ENCODE results near the gene NIPAL3.

Gene NIPAL3

GRCh38 chr1:24391882-24392603, 23.6 kb upstream of the NIPAL3 start:
- peak; percentile 44 for DNase-seq

- DNase-seq = no peak
Observed at GRCh38 chr1:24392604-24392946, 23.0 kb upstream of the NIPAL3 start.

- peak; percentile 5 for DNase-seq
Observed at GRCh38 chr1:24392982-24393650, 22.5 kb upstream of the NIPAL3 start.

GRCh38 chr1:24393892-24394291, 21.7 kb upstream of the NIPAL3 start:
- no peak for DNase-seq

- DNase-seq = no peak
Observed at GRCh38 chr1:24400065-24400464, 15.5 kb upstream of the NIPAL3 start.

GRCh38 chr1:24403806-24404205, 11.8 kb upstream of the NIPAL3 start:
- no peak for DNase-seq

- DNase-seq = no peak
Observed at GRCh38 chr1:24406788-24407187, 8.8 kb upstream of the NIPAL3 start.

- DNase-seq = no peak
Observed at GRCh38 chr1:24409535-24409934, 6.1 kb upstream of the NIPAL3 start.

GRCh38 chr1:24410750-24411149, 4.9 kb upstream of the NIPAL3 start:
- no peak for DNase-seq

GRCh38 chr1:24411963-24412362, 3.6 kb upstream of the NIPAL3 start:
- no peak for DNase-seq

- no peak for DNase-seq
Observed at GRCh38 chr1:24412408-24412807, 3.2 kb upstream of the NIPAL3 start.

GRCh38 chr1:24413350-24414163, 2.0 kb upstream of the NIPAL3 start, which contains the start of gene STPG1:
TSS of gene STPG1 (minus strand) at chr1:24413782. CDS start at chr1:24401388, 12,394 bp downstream.
- DNase-seq = peak; percentile 80

GRCh38 chr1:24414775-24415333, 748 bp upstream of the NIPAL3 start:
- DNase-seq = no peak

- peak; percentile 19 for DNase-seq
Observed at GRCh38 chr1:24415910-24416665, 486 bp downstream of the NIPAL3 start.

- no peak for DNase-seq
Observed at GRCh38 chr1:24416666-24417391, 1.2 kb downstream of the NIPAL3 start.

GRCh38 chr1:24417681-24418080, 2.1 kb downstream of the NIPAL3 start:
- no peak for DNase-seq

- DNase-seq = peak; percentile 83
Observed at GRCh38 chr1:24418898-24419628, 3.5 kb downstream of the NIPAL3 start.

- no peak for DNase-seq
Observed at GRCh38 chr1:24420547-24420946, 4.9 kb downstream of the NIPAL3 start.

- no peak for DNase-seq
Observed at GRCh38 chr1:24421502-24421901, 5.9 kb downstream of the NIPAL3 start.

GRCh38 chr1:24424207-24424606, 8.6 kb downstream of the NIPAL3 start:
- DNase-seq = no peak

- no peak for DNase-seq
Observed at GRCh38 chr1:24424990-24425389, 9.4 kb downstream of the NIPAL3 start.

Measured in NCI-H2029 (cell line).